Stimulated activated CD4-positive, alpha-beta T cell treated with anti-CD3 and anti-CD28 coated beads, Interleukin-4, amount 100 ng/mL, for 1 hour (primary cell): ENCODE results near the gene ACVR2B.
A peak's percentile ranks its signal among the peaks of the same experiment; 100 is the strongest.

Source experiments
- DNase-seq: peaks from one replicate; pipeline ENCODE4 v3.0.0-alpha.2; 2020

Gene ACVR2B

GRCh38 chr3:38488949-38489348 lies 35.3 kb downstream of the ACVR2B start:
- DNase-seq: no peak

GRCh38 chr3:38489766-38490165 lies 36.1 kb downstream of the ACVR2B start:
- no peak for DNase-seq

GRCh38 chr3:38490281-38491030 lies 36.8 kb downstream of the ACVR2B start:
- no peak for DNase-seq

DNA sequence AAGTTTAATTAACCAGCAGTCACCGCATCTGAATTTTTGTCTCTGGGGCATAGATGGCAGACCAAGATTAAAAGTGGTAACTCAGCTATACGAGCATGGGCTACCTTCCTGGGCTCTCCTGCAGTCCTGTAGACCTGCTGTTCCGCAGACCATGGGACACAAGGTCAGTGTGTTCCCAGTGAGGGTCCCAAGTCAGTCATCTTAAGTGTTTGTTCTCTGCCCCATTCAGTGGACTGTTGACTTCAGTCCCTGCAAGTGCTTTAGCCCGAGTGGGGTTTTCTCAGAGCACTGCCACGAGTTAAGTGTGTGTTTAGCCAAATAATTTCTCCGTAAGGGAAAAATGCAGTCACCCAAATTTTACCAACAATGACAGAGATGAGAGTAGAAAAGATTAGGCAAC lies 37.5 kb downstream of the ACVR2B start:
- DNase-seq: no peak

GRCh38 chr3:38493031-38493430 lies 39.3 kb downstream of the ACVR2B start:
- DNase-seq: no peak

DNA sequence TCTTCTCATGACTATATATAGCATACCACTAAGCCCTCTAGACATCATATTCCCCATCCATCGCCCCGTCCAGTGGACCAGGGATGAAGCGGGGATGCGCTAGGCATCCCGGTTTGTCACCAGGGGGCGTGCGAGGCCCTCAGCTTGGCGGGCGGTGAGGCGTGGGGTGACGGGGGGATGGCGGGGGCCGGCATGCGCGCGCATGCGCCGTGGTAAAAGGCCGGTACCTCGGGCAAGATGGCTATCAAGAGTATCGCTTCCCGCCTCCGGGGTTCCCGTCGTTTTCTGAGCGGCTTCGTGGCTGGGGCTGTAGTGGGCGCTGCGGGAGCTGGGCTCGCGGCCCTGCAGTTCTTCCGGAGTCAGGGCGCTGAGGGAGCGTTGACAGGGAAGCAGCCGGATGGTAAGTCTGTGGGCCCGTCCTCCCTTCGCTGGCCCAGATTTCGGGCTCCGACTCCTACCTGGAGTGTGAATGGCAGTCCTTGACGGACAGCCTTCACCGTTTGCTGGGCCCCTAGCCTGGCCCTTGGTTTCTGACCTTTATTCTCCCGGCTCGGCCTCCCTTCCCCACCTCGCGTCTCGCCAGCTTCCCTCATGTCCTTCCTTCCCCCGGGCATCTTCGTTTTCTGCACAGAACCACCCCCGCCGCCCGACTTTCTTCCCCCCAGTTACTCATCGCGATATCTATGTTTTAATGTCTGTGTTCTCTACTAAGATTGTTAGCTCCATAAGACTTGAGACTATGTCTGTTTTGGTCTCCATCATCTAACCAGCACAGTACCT lies 42.6 kb downstream of the ACVR2B start, which contains the start of gene EXOG:
Gene EXOG (plus strand): TSS at position 210 of the 780 bp plus-strand sequence. CDS start 28 bp downstream, at position 238.
- DNase-seq: peak; percentile 96

DNA sequence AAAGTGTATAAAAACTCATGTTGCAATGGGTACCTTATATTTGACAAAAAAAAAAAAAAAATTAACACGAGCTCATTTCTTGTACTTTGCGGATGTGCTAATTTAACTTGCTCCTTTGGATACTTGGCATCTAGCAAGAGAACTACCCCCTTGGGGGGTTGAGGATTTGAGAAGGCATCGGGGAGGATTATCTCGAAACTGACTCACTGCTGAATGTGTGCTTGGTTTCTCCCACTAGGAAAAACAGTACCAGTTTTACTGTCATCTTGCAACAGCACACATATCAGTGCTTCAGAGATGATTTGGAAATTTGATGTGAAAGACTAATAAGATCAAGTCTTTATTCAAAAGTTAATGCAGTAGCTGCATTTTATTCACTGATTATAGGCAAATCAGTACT lies 43.3 kb downstream of the ACVR2B start:
- no peak for DNase-seq

- DNase-seq: no peak
These were observed 47.2 kb downstream of the ACVR2B start for GRCh38 chr3:38500688-38501417.

DNA sequence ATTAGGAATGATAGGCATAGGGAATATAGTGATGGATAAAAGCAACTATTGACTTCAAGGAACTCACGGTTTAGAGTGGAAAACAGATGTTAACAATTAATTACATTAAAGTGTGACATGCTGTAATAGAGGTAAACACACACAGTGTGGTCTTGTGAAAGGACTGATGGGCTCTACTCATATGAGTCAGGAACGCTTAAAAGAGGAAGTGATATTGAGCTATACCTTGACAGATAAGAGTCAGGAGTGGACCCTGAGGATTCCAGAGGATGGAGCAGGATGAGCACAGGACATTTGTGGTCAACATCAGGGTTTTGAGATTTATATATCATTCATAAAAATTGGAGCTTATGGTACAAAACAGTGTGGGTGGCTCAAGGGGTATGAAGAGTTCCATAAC lies 53.4 kb downstream of the ACVR2B start:
- no peak for DNase-seq

GRCh38 chr3:38509732-38510131 lies 56.0 kb downstream of the ACVR2B start:
- no peak for DNase-seq

DNA sequence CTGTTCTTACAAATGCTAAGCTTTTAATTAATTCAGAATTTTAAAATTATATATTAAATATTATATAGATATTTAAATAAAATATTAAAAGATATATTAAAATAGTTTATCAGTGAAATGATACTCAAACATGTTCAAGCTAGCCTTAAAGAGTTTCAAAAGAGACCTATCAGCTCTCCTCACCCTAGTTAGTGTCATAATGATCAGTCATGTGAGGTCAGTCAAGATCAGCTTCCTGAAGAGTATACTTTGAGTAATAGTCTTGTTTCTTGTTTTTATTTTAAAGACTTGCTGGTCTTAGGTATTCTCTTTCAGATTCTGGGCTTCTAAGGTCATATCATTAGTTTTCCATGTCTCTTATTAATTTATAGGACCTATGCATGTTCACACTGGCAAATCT lies 56.9 kb downstream of the ACVR2B start:
- DNase-seq: no peak

GRCh38 chr3:38511546-38511945 lies 57.9 kb downstream of the ACVR2B start:
- DNase-seq: no peak

DNA sequence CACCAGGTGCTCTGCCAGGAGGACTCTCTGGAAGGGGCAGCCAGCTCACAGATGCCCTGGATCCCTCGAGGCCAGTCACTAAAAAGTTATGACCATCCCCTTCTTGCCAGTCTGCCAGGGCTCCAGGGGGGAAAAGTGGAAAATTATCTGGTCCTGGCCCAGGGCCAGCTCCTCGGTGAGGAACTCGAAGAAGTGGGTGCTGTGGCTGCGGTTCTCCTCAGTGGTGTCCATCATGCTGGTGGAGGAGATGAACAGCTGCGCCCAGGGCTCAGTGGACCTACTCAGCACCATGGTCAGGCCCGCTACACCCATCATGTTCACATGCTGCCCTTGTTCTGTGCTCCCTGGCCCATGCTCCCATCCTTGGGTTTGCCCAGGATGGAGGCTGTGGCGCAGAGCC lies 61.7 kb downstream of the ACVR2B start:
- DNase-seq: no peak

- DNase-seq: no peak
These were observed 63.0 kb downstream of the ACVR2B start for GRCh38 chr3:38516669-38517068.

- DNase-seq: no peak
These were observed 65.3 kb downstream of the ACVR2B start for GRCh38 chr3:38519000-38519399.

- DNase-seq: no peak
These were observed 66.0 kb downstream of the ACVR2B start for GRCh38 chr3:38519651-38520050.

DNA sequence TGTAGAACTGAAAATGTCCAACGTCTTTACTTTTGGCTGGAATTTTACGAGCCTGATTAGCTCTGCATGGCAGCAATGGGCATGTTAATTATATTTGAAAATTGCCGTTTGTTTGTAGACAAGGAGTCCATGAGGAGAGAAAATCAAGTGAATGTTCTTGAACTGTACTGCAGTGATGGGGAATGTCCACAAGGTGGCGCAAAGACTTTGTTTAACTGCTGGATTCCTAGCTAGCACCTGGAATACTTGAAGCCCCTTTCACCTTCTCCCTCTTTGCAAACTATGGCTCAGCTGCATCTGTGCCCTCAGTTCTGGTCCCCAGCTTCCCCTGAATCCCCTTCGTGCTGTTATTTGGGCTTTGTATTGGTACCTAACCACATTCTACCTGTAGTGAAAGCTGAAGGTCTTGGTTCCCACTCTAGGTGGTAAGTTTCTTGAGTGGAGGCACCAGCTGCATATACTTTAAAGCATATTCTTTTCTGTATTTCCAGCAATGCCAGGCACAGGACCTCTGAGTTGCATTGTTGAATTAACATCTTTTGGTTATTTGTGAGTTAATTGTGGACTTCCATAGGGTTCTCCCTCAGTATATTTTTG lies 67.8 kb downstream of the ACVR2B start:
- peak; percentile 49 for DNase-seq

GRCh38 chr3:38522002-38522401 lies 68.3 kb downstream of the ACVR2B start:
- no peak for DNase-seq

- DNase-seq: no peak
These were observed 70.5 kb downstream of the ACVR2B start for GRCh38 chr3:38524141-38524739.

- DNase-seq: no peak
These were observed 73.1 kb downstream of the ACVR2B start for GRCh38 chr3:38526792-38527191.

GRCh38 chr3:38528457-38528856 lies 74.8 kb downstream of the ACVR2B start:
- no peak for DNase-seq

- DNase-seq: no peak
These were observed 78.8 kb downstream of the ACVR2B start for GRCh38 chr3:38532529-38532928.
